ENCODE measurements around the gene SRCAP. TPM values are rescaled to one million over a fixed set of nuclear protein-coding genes. Genes with fewer than 3 reads are reported as not detected.

SRCAP gene
- total RNA-seq, 1 donor from 2014 or later: 28.5 TPM

- no peak overlapping the region for H3K4me3 ChIP-seq
- no peaks in the 10 kb centered on the region for H3K27me3 ChIP-seq
- peaks cover 0 to 19% of the 10 kb centered on the region in 2 donors for H3K36me3 ChIP-seq
- H3K27ac ChIP-seq: no peak overlapping the region
- TF ChIP-seq CTCF (IDR thresholded peaks at IDR 0.05): no peak
- no peak for TF ChIP-seq POLR2A (IDR thresholded peaks at IDR 0.05)
- TF ChIP-seq POLR2AphosphoS5 (IDR thresholded peaks at IDR 0.05; ENCODE audit: insufficient read depth in 1 of 2, low read depth in 1 of 2): no peak
- no peak for DNase-seq (ENCODE audit: extremely low spot score in 2 of 2)
- intact Hi-C loops (cut with DNase I): no loop called here
- H3K9me3 ChIP-seq: no peaks in the 10 kb centered on the region
- H3K4me1 ChIP-seq: peaks cover 7% of the 10 kb centered on the region
Measured at GRCh38 chr16:30755955-30756780, 57.2 kb downstream of the SRCAP start.

DNA sequence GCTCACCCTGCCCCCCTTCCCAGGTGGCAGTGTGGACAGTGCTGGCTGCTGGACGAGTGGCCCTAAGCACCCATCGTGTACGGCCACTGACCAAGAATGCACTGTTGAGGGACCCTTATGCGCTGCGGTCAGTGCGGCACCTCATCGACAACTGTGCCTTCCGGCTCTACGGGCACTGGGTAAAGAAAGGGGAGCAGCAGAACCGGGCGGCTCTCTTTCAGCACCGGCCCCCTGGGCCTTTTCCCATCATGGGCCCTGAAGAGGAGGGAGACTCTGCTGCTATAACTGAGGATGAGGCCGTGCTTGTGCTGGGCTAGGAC, 57.8 kb downstream of the SRCAP start:
- Histone ChIP-seq H3K4me1 (peaks cover 12% of the 10 kb centered on the region), H3K36me3 (peaks cover 0 to 14% of the 10 kb centered on the region in 2 donors), H3K9me3 (no peaks in the 10 kb centered on the region), H3K27ac (no peak overlapping the region), H3K27me3 (no peaks in the 10 kb centered on the region), H3K4me3 (no peak overlapping the region)
- TF ChIP-seq POLR2AphosphoS5 (IDR thresholded peaks at IDR 0.05; ENCODE audit: insufficient read depth in 1 of 2, low read depth in 1 of 2) (no peak), POLR2A (IDR thresholded peaks at IDR 0.05) (no peak), CTCF (IDR thresholded peaks at IDR 0.05) (no peak)
- no peak for DNase-seq (ENCODE audit: extremely low spot score in 2 of 2)
- intact Hi-C loops (cut with DNase I): no loop called here

DNA sequence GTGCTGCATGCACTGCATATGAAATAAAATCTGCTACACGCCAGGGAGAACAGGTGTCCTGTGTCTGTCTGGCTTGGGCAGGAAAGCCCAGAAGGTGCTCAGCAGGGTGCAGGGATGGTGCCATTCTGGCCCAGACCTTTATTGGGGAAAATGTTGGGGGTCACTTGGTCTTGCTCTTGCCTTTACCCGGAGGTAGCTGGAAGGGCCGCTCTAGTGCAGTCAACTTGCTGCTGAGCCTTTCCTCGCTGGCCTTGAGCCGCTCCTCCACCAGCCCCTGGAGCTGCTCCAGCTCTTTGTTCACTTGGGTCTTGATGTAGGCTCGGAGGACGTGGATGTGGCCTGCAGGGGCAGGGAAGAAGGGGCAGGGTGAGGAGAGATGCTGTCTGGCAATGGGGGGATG, 58.3 kb downstream of the SRCAP start:
- no peak for DNase-seq (ENCODE audit: extremely low spot score in 2 of 2)
- intact Hi-C loops (cut with DNase I): no loop called here
- H3K27me3 ChIP-seq: no peaks in the 10 kb centered on the region

GRCh38 chr16:30758988-30759491, 60.1 kb downstream of the SRCAP start:
- TF ChIP-seq CTCF (IDR thresholded peaks at IDR 0.05) (no peak), POLR2A (IDR thresholded peaks at IDR 0.05) (no peak), POLR2AphosphoS5 (IDR thresholded peaks at IDR 0.05; ENCODE audit: insufficient read depth in 1 of 2, low read depth in 1 of 2) (no peak)
- Histone ChIP-seq H3K27ac (no peak overlapping the region), H3K27me3 (no peaks in the 10 kb centered on the region), H3K9me3 (no peaks in the 10 kb centered on the region), H3K36me3 (peaks cover 0 to 22% of the 10 kb centered on the region in 2 donors), H3K4me3 (no peak overlapping the region), H3K4me1 (peaks cover 30% of the 10 kb centered on the region)
- intact Hi-C loops (cut with DNase I): no loop called here
- DNase-seq (ENCODE audit: extremely low spot score in 2 of 2): no peak

More for the DNA sequence above, 58.3 kb downstream of the SRCAP start:
- peaks cover 0 to 14% of the 10 kb centered on the region in 2 donors for H3K36me3 ChIP-seq
- H3K4me1 ChIP-seq: peaks cover 12% of the 10 kb centered on the region
- H3K9me3 ChIP-seq: no peaks in the 10 kb centered on the region
- TF ChIP-seq CTCF (IDR thresholded peaks at IDR 0.05) (no peak), POLR2AphosphoS5 (IDR thresholded peaks at IDR 0.05; ENCODE audit: insufficient read depth in 1 of 2, low read depth in 1 of 2) (no peak), POLR2A (IDR thresholded peaks at IDR 0.05) (no peak)
- H3K27ac ChIP-seq: no peak overlapping the region
- H3K4me3 ChIP-seq: no peak overlapping the region

- peaks cover 0 to 32% of the 10 kb centered on the region in 2 donors for H3K36me3 ChIP-seq
- no peak overlapping the region for H3K27ac ChIP-seq
- DNase-seq (ENCODE audit: extremely low spot score in 2 of 2): no peak
- intact Hi-C loops (cut with DNase I): loop anchor here (5.0 kb wide), 1 partner anchor 63 kb away; the partner anchor contains the start of gene SRCAP
- H3K9me3 ChIP-seq: no peaks in the 10 kb centered on the region
- H3K27me3 ChIP-seq: no peaks in the 10 kb centered on the region
- TF ChIP-seq POLR2AphosphoS5 (IDR thresholded peaks at IDR 0.05; ENCODE audit: insufficient read depth in 1 of 2, low read depth in 1 of 2) (no peak), CTCF (IDR thresholded peaks at IDR 0.05) (no peak), POLR2A (IDR thresholded peaks at IDR 0.05) (no peak)
- peaks cover 37% of the 10 kb centered on the region for H3K4me1 ChIP-seq
- H3K4me3 ChIP-seq: no peak overlapping the region
Measured at GRCh38 chr16:30760001-30760559, 61.1 kb downstream of the SRCAP start.
